ENCODE measurements around the gene KCNG2. TPM values are rescaled to one million over a fixed set of nuclear protein-coding genes. Genes with fewer than 3 reads are reported as not detected.
A peak's percentile ranks its signal among the peaks of the same experiment; 100 is the strongest.

Gene KCNG2
- total RNA-seq, 3 donors from 2014 or later (not counting 1 experiment from before 2014, with no cell fraction given): not detected

- Histone ChIP-seq H3K27ac (ENCODE audit: low read length) (no peak overlapping the region), H3K4me3 (ENCODE audit: low read length) (no peak overlapping the region), H3K27me3 (ENCODE audit: control insufficient read depth, insufficient read depth, low read length) (no peaks in the 10 kb centered on the region), H3K36me3 (ENCODE audit: control insufficient read depth, insufficient read depth, low read length) (peaks cover 2% of the 10 kb centered on the region), H3K4me1 (ENCODE audit: control insufficient read depth, insufficient read depth, low read length) (no peaks in the 10 kb centered on the region), H3K9me3 (ENCODE audit: control insufficient read depth, insufficient read depth, low read length) (peaks cover 29% of the 10 kb centered on the region)
- Mint-ChIP-seq H3K27ac (no peak overlapping the region), H3K27me3 (ENCODE audit: low read depth in 2 of 2) (no peaks in the 10 kb centered on the region), H3K36me3 (peaks cover 24% of the 10 kb centered on the region), H3K4me1 (peaks cover 0 to 5% of the 10 kb centered on the region in 2 donors), H3K9me3 (peaks cover 20 to 30% of the 10 kb centered on the region in 2 donors), H3K4me3 (no peak overlapping the region)
- DNase-seq: peak in 1 of 2 donors; percentile 14
- 86% methylated on average over 70 of the region's 70 CpGs for WGBS (ENCODE audit: insufficient coverage)
- ATAC-seq: no peak
- intact Hi-C loops (cut with micrococcal nuclease): no loop called here
- TF ChIP-seq, protein P1, sequence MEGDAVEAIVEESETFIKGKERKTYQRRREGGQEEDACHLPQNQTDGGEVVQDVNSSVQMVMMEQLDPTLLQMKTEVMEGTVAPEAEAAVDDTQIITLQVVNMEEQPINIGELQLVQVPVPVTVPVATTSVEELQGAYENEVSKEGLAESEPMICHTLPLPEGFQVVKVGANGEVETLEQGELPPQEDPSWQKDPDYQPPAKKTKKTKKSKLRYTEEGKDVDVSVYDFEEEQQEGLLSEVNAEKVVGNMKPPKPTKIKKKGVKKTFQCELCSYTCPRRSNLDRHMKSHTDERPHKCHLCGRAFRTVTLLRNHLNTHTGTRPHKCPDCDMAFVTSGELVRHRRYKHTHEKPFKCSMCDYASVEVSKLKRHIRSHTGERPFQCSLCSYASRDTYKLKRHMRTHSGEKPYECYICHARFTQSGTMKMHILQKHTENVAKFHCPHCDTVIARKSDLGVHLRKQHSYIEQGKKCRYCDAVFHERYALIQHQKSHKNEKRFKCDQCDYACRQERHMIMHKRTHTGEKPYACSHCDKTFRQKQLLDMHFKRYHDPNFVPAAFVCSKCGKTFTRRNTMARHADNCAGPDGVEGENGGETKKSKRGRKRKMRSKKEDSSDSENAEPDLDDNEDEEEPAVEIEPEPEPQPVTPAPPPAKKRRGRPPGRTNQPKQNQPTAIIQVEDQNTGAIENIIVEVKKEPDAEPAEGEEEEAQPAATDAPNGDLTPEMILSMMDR (IDR thresholded peaks at IDR 0.05): no peak
These were observed 101.3 kb downstream of the KCNG2 start for GRCh38 chr18:79898952-79899608.

DNA sequence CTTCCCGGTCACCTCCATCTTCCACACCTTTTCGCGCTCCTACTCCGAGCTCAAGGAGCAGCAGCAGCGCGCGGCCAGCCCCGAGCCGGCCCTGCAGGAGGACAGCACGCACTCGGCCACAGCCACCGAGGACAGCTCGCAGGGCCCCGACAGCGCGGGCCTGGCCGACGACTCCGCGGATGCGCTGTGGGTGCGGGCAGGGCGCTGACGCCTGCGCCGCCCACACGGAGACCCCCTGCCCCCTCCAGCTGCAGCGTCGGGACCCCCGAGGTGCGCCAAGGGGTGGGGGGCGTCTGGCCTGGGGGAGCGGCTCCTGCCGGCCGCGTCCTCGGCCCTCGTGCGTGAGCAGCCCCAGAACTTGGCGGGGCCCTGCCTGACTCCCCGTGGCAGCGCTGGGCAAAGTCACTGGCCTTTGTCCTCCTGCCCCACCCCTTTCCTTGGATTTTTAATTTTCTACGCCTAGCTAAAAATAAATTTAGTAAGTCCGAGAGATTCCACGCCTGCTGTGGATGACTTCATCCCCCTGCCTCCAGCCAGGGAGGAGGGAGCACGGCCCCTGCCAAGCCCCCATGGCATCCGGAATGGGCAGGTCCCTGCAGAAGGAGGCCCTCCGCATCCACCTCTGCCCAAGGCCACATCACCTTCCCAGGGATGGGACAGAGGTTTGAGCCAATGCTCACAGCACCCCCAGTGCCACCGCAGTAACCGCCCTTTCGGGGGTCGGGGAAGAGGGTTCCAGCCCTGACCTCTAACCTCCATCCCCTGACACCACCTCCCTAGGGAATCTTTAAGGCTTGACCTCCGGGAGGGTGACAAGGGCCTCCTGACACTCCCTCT lies 102.1 kb downstream of the KCNG2 start:
- peaks cover 28% of the 10 kb centered on the region for H3K9me3 ChIP-seq (ENCODE audit: control insufficient read depth, insufficient read depth, low read length)
- Mint-ChIP-seq H3K27ac (no peak overlapping the region), H3K36me3 (peaks cover 24% of the 10 kb centered on the region), H3K9me3 (peaks cover 15 to 27% of the 10 kb centered on the region in 2 donors), H3K4me1 (peaks cover 0 to 5% of the 10 kb centered on the region in 2 donors), H3K27me3 (ENCODE audit: low read depth in 2 of 2) (no peaks in the 10 kb centered on the region), H3K4me3 (no peak overlapping the region)
- H3K36me3 ChIP-seq (ENCODE audit: control insufficient read depth, insufficient read depth, low read length): peaks cover 2% of the 10 kb centered on the region
- intact Hi-C loops (cut with micrococcal nuclease): no loop called here
- no peak overlapping the region for H3K27ac ChIP-seq (ENCODE audit: low read length)
- no peaks in the 10 kb centered on the region for H3K4me1 ChIP-seq (ENCODE audit: control insufficient read depth, insufficient read depth, low read length)
- 90% methylated on average over 53 of the region's 53 CpGs for WGBS (ENCODE audit: insufficient coverage)
- TF ChIP-seq, protein P1 (IDR thresholded peaks at IDR 0.05): no peak
- no peaks in the 10 kb centered on the region for H3K27me3 ChIP-seq (ENCODE audit: control insufficient read depth, insufficient read depth, low read length)
- H3K4me3 ChIP-seq (ENCODE audit: low read length): no peak overlapping the region
- DNase-seq: no peak
- ATAC-seq: peak in 1 of 3 donors; percentile 11

GRCh38 chr18:79900610-79901570 lies 103.2 kb downstream of the KCNG2 start:
- Histone ChIP-seq H3K9me3 (ENCODE audit: control insufficient read depth, insufficient read depth, low read length) (peaks cover 26% of the 10 kb centered on the region), H3K4me1 (ENCODE audit: control insufficient read depth, insufficient read depth, low read length) (no peaks in the 10 kb centered on the region), H3K27me3 (ENCODE audit: control insufficient read depth, insufficient read depth, low read length) (no peaks in the 10 kb centered on the region), H3K36me3 (ENCODE audit: control insufficient read depth, insufficient read depth, low read length) (peaks cover 2% of the 10 kb centered on the region), H3K4me3 (ENCODE audit: low read length) (no peak overlapping the region), H3K27ac (ENCODE audit: low read length) (no peak overlapping the region)
- DNase-seq (no peak), ATAC-seq (no peak)
- Mint-ChIP-seq H3K27ac (no peak overlapping the region), H3K9me3 (peaks cover 6 to 17% of the 10 kb centered on the region in 2 donors), H3K4me1 (peaks cover 0 to 5% of the 10 kb centered on the region in 2 donors), H3K4me3 (no peak overlapping the region), H3K36me3 (peaks cover 16% of the 10 kb centered on the region), H3K27me3 (ENCODE audit: low read depth in 2 of 2) (no peaks in the 10 kb centered on the region)
- TF ChIP-seq, protein P1 (IDR thresholded peaks at IDR 0.05): no peak
- WGBS (ENCODE audit: insufficient coverage): 96% methylated on average over 27 of the region's 28 CpGs
- intact Hi-C loops (cut with micrococcal nuclease): no loop called here

Measured in natural killer cell (primary cell).